H9 (cell line): Measurements from ENCODE around the gene TUBB1. TPM values are rescaled to one million over a fixed set of nuclear protein-coding genes. Genes with fewer than 3 reads are reported as not detected.

ENCODE experiments used
- DNase-seq: peaks from one replicate; pipeline ENCODE4 v3.0.0-alpha.2; 2017
- H2AFZ ChIP-seq: one replicate; pipeline ENCODE4 v1.6.1; 2013; ENCODE audit warnings: mild to moderate bottlenecking, low read length, control low read depth, moderate library complexity
- H2AK5ac ChIP-seq: 2 replicates; pipeline ENCODE4 v1.6.1; 2013; ENCODE audit warnings: low read length, control low read depth, mixed read lengths; ENCODE audit not compliant: insufficient read length
- H2BK120ac ChIP-seq: one replicate; pipeline ENCODE4 v1.6.1; 2013; ENCODE audit warnings: low read depth, mild to moderate bottlenecking, low read length, control low read depth, inconsistent platforms; ENCODE audit not compliant: poor library complexity, severe bottlenecking
- H2BK12ac ChIP-seq: 2 replicates; pipeline ENCODE4 v1.6.1; 2013; ENCODE audit warnings: low read length, control low read depth, mixed read lengths, low read depth; ENCODE audit not compliant: insufficient read length
- H2BK15ac ChIP-seq: 2 replicates; pipeline ENCODE4 v1.6.1; 2013; ENCODE audit warnings: low read depth, low read length, control low read depth
- H2BK20ac ChIP-seq: one replicate; pipeline ENCODE4 v1.6.1; 2013; ENCODE audit warnings: low read depth, mild to moderate bottlenecking, low read length, control low read depth, inconsistent platforms; ENCODE audit not compliant: poor library complexity, severe bottlenecking
- H2BK5ac ChIP-seq: 2 replicates; pipeline ENCODE4 v1.6.1; 2013; ENCODE audit warnings: low read length, control low read depth, mixed read lengths; ENCODE audit not compliant: insufficient read length
- H3K14ac ChIP-seq: 2 replicates; pipeline ENCODE4 v1.6.1; 2013; ENCODE audit warnings: low read length, control low read depth; ENCODE audit not compliant: insufficient read depth
- H3K18ac ChIP-seq: 2 replicates; pipeline ENCODE4 v1.6.1; 2013; ENCODE audit warnings: low read depth, mild to moderate bottlenecking, mixed read lengths, low read length, control low read depth; ENCODE audit not compliant: insufficient read length
- H3K23ac ChIP-seq: 2 replicates; pipeline ENCODE4 v1.6.1; 2013; ENCODE audit warnings: low read length, control low read depth, mixed read lengths, low read depth; ENCODE audit not compliant: insufficient read length
- H3K23me2 ChIP-seq: 2 replicates; pipeline ENCODE4 v1.6.1; 2013; ENCODE audit warnings: low read depth, mild to moderate bottlenecking, mixed read lengths, low read length, control low read depth; ENCODE audit not compliant: insufficient read length, poor library complexity, severe bottlenecking
- H3K27ac ChIP-seq: 2 replicates; pipeline ENCODE4 v1.5.1; 2013; ENCODE audit warnings: low read length, control low read depth, mixed read lengths, low read depth; ENCODE audit not compliant: insufficient read length
- H3K27me3 ChIP-seq: 2 replicates; pipeline ENCODE4 v1.6.1; 2013; ENCODE audit warnings: low read length, control low read depth, inconsistent platforms; ENCODE audit not compliant: insufficient read depth
- H3K4ac ChIP-seq: 2 replicates; pipeline ENCODE4 v1.6.1; 2013; ENCODE audit warnings: low read depth, mild to moderate bottlenecking, control low read depth, inconsistent platforms, low read length, moderate library complexity
- H3K4me1 ChIP-seq: 2 replicates; pipeline ENCODE4 v1.6.1; 2013; ENCODE audit warnings: low read length, control low read depth, inconsistent platforms; ENCODE audit not compliant: insufficient read depth
- H3K4me2 ChIP-seq: 2 replicates; pipeline ENCODE4 v1.6.1; 2013; ENCODE audit warnings: low read length, control low read depth, mixed read lengths; ENCODE audit not compliant: insufficient read length, insufficient read depth
- H3K56ac ChIP-seq: 2 replicates; pipeline ENCODE4 v1.6.1; 2013; ENCODE audit warnings: low read depth, mild to moderate bottlenecking, mixed read lengths, low read length, control low read depth; ENCODE audit not compliant: insufficient read length
- H3K79me1 ChIP-seq: 2 replicates; pipeline ENCODE4 v1.6.1; 2013; ENCODE audit warnings: low read depth, mild to moderate bottlenecking, moderate library complexity, low read length, control low read depth, inconsistent platforms; ENCODE audit not compliant: insufficient read depth, poor library complexity, severe bottlenecking
- H3K79me2 ChIP-seq: 2 replicates; pipeline ENCODE4 v1.6.1; 2013; ENCODE audit warnings: low read length, control low read depth, inconsistent platforms; ENCODE audit not compliant: insufficient read depth
- H3K9ac ChIP-seq: 2 replicates; pipeline ENCODE4 v1.6.1; 2013; ENCODE audit warnings: low read length, control low read depth, mixed read lengths; ENCODE audit not compliant: insufficient read length; ENCODE audit errors: extremely low read depth
- H3K9me3 ChIP-seq: one replicate; pipeline ENCODE4 v1.6.1; 2013; ENCODE audit warnings: low read depth, low read length, inconsistent platforms; ENCODE audit not compliant: control insufficient read depth
- H3T11ph ChIP-seq: one replicate; pipeline ENCODE4 v1.6.1; 2013; ENCODE audit warnings: mild to moderate bottlenecking, low read length, control low read depth, inconsistent platforms
- H4K20me1 ChIP-seq: one replicate; pipeline ENCODE4 v1.6.1; 2013; ENCODE audit not compliant: control insufficient read depth, insufficient read length, insufficient read depth
- H4K5ac ChIP-seq: 2 replicates; pipeline ENCODE4 v1.6.1; 2013; ENCODE audit warnings: low read depth, mild to moderate bottlenecking, mixed read lengths, low read length, control low read depth; ENCODE audit not compliant: insufficient read length
- H4K8ac ChIP-seq: replicated peaks from 2 replicates; pipeline ENCODE4 v1.6.1; 2013; ENCODE audit warnings: low read length, control low read depth, mixed read lengths, low read depth; ENCODE audit not compliant: insufficient read length
- H4K91ac ChIP-seq: 2 replicates; pipeline ENCODE4 v1.6.1; 2013; ENCODE audit warnings: low read depth, mild to moderate bottlenecking, moderate library complexity, mixed read lengths, low read length, control low read depth; ENCODE audit not compliant: insufficient read length
- H3K27ac Mint-ChIP-seq, 3 experiments: 2 replicates in 2 of 3; 3 replicates in 1 of 3; pipeline ENCODE4 v1.8.0; 2020 to 2021; ENCODE audit warnings: mixed read lengths in 3 of 3, mild to moderate bottlenecking in 1 of 3, moderate library complexity in 1 of 3
- H3K27me3 Mint-ChIP-seq: 2 replicates; pipeline ENCODE4 v1.8.0; 2021; ENCODE audit warnings: low read depth, mild to moderate bottlenecking, moderate library complexity, mixed read lengths
- H3K36me3 Mint-ChIP-seq, 3 experiments: 2 replicates in 2 of 3; 3 replicates in 1 of 3; pipeline ENCODE4 v1.8.0; 2020 to 2021; ENCODE audit warnings: low read depth in 3 of 3, mixed read lengths in 3 of 3; ENCODE audit not compliant: insufficient read depth in 1 of 3
- H3K4me1 Mint-ChIP-seq, 2 experiments: 2 replicates each; pipeline ENCODE4 v1.8.0; 2020; ENCODE audit warnings: mixed read lengths in 2 of 2
- H3K4me3 Mint-ChIP-seq, 2 experiments: 2 replicates in 1 of 2; 3 replicates in 1 of 2; pipeline ENCODE4 v1.8.0; 2020 to 2021; ENCODE audit warnings: mild to moderate bottlenecking in 2 of 2, mixed read lengths in 2 of 2, moderate library complexity in 1 of 2
- H3K9me3 Mint-ChIP-seq, 2 experiments: 2 replicates in 1 of 2; 3 replicates in 1 of 2; pipeline ENCODE4 v1.8.0; 2020; ENCODE audit warnings: mild to moderate bottlenecking in 2 of 2, mixed read lengths in 2 of 2, moderate library complexity in 1 of 2
- CTCF ChIP-seq: fragments of 200-600 bp; sonication (generic); conservative IDR thresholded peaks from 3 replicates; pipeline ENCODE4 v1.8.0; 2021; ENCODE audit warnings: antibody characterized with exemption, mild to moderate bottlenecking
- WGBS: extraction: QIAGEN DNeasy Blood & Tissue Kit; methylation state at CpG from one replicate; pipeline ENCODE4 v1.1.7; 2013; ENCODE audit warnings: missing lambda C conversion rate, low lambda C conversion rate, mixed read lengths; ENCODE audit not compliant: insufficient read length; ENCODE audit errors: extremely low coverage; 5-methylcytosine and 5-hydroxymethylcytosine counted together
- total RNA-seq: library from RNA; stranded (reverse); gene quantifications from 2 replicates; pipeline ENCODE4 v1.2.1, GENCODE V29; 2021

TUBB1 gene
- total RNA-seq, 1 experiment from 2014 or later: not detected

- Histone ChIP-seq H2AK5ac (no peak overlapping the region), H3K27ac (no peak overlapping the region), H3K4ac (no peak overlapping the region), H4K5ac (no peak overlapping the region), H2BK15ac (no peak overlapping the region), H3K4me1 (no peaks in the 10 kb centered on the region), H3K9ac (no peak overlapping the region), H3T11ph (no peak overlapping the region), H3K56ac (no peak overlapping the region), H3K23me2 (no peaks in the 10 kb centered on the region), H3K18ac (no peak overlapping the region), H3K23ac (no peak overlapping the region), H3K14ac (no peak overlapping the region), H2AFZ (no peak overlapping the region), H2BK12ac (no peak overlapping the region), H2BK120ac (no peak overlapping the region), H3K4me2 (no peak overlapping the region), H3K27me3 (no peaks in the 10 kb centered on the region), H3K79me1 (no peaks in the 10 kb centered on the region), H4K20me1 (no peaks in the 10 kb centered on the region), H4K8ac (no peak overlapping the region), H3K9me3 (no peaks in the 10 kb centered on the region), H4K91ac (no peak overlapping the region), H2BK5ac (no peak overlapping the region), H2BK20ac (no peak overlapping the region), H3K79me2 (no peaks in the 10 kb centered on the region)
- DNase-seq: no peak
- Mint-ChIP-seq H3K27me3 (peaks cover 16% of the 10 kb centered on the region), H3K4me1 (peaks cover 31 to 38% of the 10 kb centered on the region in 2 experiments), H3K27ac (no peak overlapping the region), H3K4me3 (no peak overlapping the region), H3K36me3 (peaks cover 20 to 61% (median 48%) of the 10 kb centered on the region in 3 experiments), H3K9me3 (no peaks in the 10 kb centered on the region)
- no peak for TF ChIP-seq CTCF
- no CpG with 5 or more reads among the region's 24 CpGs for WGBS
Measured at GRCh38 chr20:59024111-59024530, 4.9 kb downstream of the TUBB1 start.
